ENCODE data around the gene ZNHIT2.

DNA sequence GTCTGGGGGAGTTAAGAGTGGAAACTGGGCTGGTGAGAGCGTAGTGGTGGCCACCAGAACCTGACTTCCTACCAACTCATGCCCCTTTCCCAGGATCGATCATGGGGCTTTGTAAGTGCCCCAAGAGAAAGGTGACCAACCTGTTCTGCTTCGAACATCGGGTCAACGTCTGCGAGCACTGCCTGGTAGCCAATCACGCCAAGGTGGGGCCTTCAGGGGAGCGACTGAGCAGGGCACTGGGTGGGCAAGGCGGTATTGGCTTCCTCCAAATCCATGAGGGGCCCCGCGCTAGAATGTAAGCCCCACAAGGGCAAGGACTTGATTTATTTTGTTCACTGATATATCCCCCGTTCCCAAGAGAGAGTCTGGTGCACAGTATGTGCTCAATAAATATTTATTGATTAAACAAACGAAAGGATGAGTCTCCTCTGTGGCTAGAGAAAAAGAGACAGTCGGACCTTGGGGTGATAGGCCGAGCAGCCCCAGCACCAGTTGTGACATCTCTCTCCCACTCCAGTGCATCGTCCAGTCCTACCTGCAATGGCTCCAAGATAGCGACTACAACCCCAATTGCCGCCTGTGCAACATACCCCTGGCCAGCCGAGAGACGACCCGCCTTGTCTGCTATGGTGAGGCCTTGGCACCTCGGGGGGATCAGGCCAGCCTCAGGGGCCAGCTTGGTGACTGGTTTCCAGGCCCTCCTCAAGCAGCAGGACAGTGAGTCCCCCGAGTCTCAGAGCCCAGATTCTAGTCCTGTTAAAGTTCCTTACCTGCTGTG lies 32.7 kb downstream of the ZNHIT2 start:
- TF ChIP-seq, protein P1, sequence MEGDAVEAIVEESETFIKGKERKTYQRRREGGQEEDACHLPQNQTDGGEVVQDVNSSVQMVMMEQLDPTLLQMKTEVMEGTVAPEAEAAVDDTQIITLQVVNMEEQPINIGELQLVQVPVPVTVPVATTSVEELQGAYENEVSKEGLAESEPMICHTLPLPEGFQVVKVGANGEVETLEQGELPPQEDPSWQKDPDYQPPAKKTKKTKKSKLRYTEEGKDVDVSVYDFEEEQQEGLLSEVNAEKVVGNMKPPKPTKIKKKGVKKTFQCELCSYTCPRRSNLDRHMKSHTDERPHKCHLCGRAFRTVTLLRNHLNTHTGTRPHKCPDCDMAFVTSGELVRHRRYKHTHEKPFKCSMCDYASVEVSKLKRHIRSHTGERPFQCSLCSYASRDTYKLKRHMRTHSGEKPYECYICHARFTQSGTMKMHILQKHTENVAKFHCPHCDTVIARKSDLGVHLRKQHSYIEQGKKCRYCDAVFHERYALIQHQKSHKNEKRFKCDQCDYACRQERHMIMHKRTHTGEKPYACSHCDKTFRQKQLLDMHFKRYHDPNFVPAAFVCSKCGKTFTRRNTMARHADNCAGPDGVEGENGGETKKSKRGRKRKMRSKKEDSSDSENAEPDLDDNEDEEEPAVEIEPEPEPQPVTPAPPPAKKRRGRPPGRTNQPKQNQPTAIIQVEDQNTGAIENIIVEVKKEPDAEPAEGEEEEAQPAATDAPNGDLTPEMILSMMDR (IDR thresholded peaks at IDR 0.05; ENCODE audit: borderline replicate concordance, extremely low read depth, low read length, poor library complexity, severe bottlenecking), result no peak
- no peak for TF ChIP-seq EZH2 (IDR thresholded peaks at IDR 0.05; ENCODE audit: borderline replicate concordance, low read depth, low read length, severe bottlenecking)

All from DND-41 (cell line).